ENCODE data around the gene RAD51B. TPM values are rescaled to one million over a fixed set of nuclear protein-coding genes. Genes with fewer than 3 reads are reported as not detected.
A peak's percentile ranks its signal among the peaks of the same experiment; 100 is the strongest.

Gene RAD51B
- total and polyA plus RNA-seq, 9 of the 15 experiments (the other 6 are each of a cell fraction or from before 2014, with no cell fraction given), result 8.5 to 17.3 (median 11.3) TPM

GRCh38 chr14:68399971-68400370 lies 580.4 kb downstream of the RAD51B start:
- POLR2A ChIA-PET, result interaction anchor here (0.6 to 1.3 kb wide), 4 partner anchors 9 to 394 kb away, joined by 3 read pairs; no protein-coding TSS in a partner anchor
- Histone ChIP-seq H3K79me2 (ENCODE audit: control insufficient read depth, insufficient read depth, low read length) (no peaks in the 10 kb centered on the region), H3K27ac (ENCODE audit: extremely low read depth, low read depth, low read length) (no peak overlapping the region), H4K20me1 (replicated peaks; ENCODE audit: control insufficient read depth, insufficient read depth, low read length) (no peaks in the 10 kb centered on the region), H3K9ac (ENCODE audit: insufficient read depth in 1 of 2, low read depth in 2 of 2, low read length in 2 of 2) (no peak overlapping the region), H3K36me3 (ENCODE audit: control insufficient read depth, insufficient read depth, low read length) (no peaks in the 10 kb centered on the region), H2AFZ (ENCODE audit: low read depth, low read length) (no peak overlapping the region), H3K9me1 (ENCODE audit: control insufficient read depth, insufficient read depth, low read length) (no peaks in the 10 kb centered on the region), H3K9me3 (replicated peaks; ENCODE audit: control insufficient read depth, insufficient read depth, low read depth, low read length) (no peaks in the 10 kb centered on the region), H3K4me1 (replicated peaks in 1 of 2; ENCODE audit: control insufficient read depth in 2 of 2, insufficient read depth in 2 of 2, low read length in 2 of 2) (peaks cover 0 to 14% of the 10 kb centered on the region in 2 experiments; a peak in 4 of 5 replicates), H3K4me3 (no peak overlapping the region), H3K4me2 (ENCODE audit: insufficient read depth, low read length) (no peak overlapping the region), H3K27me3 (ENCODE audit: control insufficient read depth in 2 of 2, insufficient read depth in 2 of 2, low read length in 2 of 2) (no peaks in the 10 kb centered on the region)
- DNase-seq (ENCODE audit: extremely low read depth in 1 of 4, low spot score in 3 of 4) (no peak), ATAC-seq (no peak), FAIRE-seq (no peak)
- CTCF ChIA-PET (ENCODE audit: low intra/inter-chr PET ratio), result no interaction called here
- in situ Hi-C loops (cut with MboI), result no loop called here
- intact Hi-C loops (cut with micrococcal nuclease), result loop anchor here (10.0 kb wide), 1 partner anchor 105 kb away; no protein-coding TSS in a partner anchor
- BruUV-seq (replicated peaks), result no TSS peak
- WGBS (ENCODE audit: insufficient coverage, low coverage, missing lambda C conversion rate), result 14% methylated on average over 2 of the region's 2 CpGs
- no peak for TF ChIP-seq KLF10 (CRISPR knock-in tag; IDR thresholded peaks at IDR 0.05)
- TF ChIP-seq SMAD4 (CRISPR knock-in tag; conservative IDR thresholded peaks at IDR 0.05), result 0 out of 2 replicates have a peak, but pooled peaks have one; percentile 13

GRCh38 chr14:68401317-68401716 lies 581.7 kb downstream of the RAD51B start:
- Histone ChIP-seq H3K4me1 (replicated peaks in 1 of 2; ENCODE audit: control insufficient read depth in 2 of 2, insufficient read depth in 2 of 2, low read length in 2 of 2) (peaks cover 0 to 17% of the 10 kb centered on the region in 2 experiments; a peak in 4 of 5 replicates), H3K27me3 (ENCODE audit: control insufficient read depth in 2 of 2, insufficient read depth in 2 of 2, low read length in 2 of 2) (no peaks in the 10 kb centered on the region), H3K4me2 (ENCODE audit: insufficient read depth, low read length) (no peak overlapping the region), H3K27ac (ENCODE audit: extremely low read depth, low read depth, low read length) (no peak overlapping the region), H3K36me3 (ENCODE audit: control insufficient read depth, insufficient read depth, low read length) (no peaks in the 10 kb centered on the region), H3K79me2 (ENCODE audit: control insufficient read depth, insufficient read depth, low read length) (no peaks in the 10 kb centered on the region), H4K20me1 (replicated peaks; ENCODE audit: control insufficient read depth, insufficient read depth, low read length) (no peaks in the 10 kb centered on the region), H3K9ac (ENCODE audit: insufficient read depth in 1 of 2, low read depth in 2 of 2, low read length in 2 of 2) (no peak overlapping the region), H3K9me3 (replicated peaks; ENCODE audit: control insufficient read depth, insufficient read depth, low read depth, low read length) (no peaks in the 10 kb centered on the region), H3K4me3 (no peak overlapping the region), H2AFZ (ENCODE audit: low read depth, low read length) (no peak overlapping the region), H3K9me1 (ENCODE audit: control insufficient read depth, insufficient read depth, low read length) (no peaks in the 10 kb centered on the region)
- no TSS peak for BruUV-seq (replicated peaks)
- 27% methylated on average over 2 of the region's 3 CpGs for WGBS (ENCODE audit: insufficient coverage, low coverage, missing lambda C conversion rate)
- intact Hi-C loops (cut with micrococcal nuclease) (loop anchor here (10.0 kb wide), 1 partner anchor 107 kb away; no protein-coding TSS in a partner anchor), in situ Hi-C loops (cut with MboI) (no loop called here)
- ChIA-PET POLR2A (interaction anchor here (1.3 kb wide), 1 partner anchor 10 kb away, joined by 3 read pairs; no protein-coding TSS in a partner anchor), CTCF (ENCODE audit: low intra/inter-chr PET ratio) (no interaction called here)
- FAIRE-seq, result no peak
- peak; percentile 65 for ATAC-seq
- no peak for DNase-seq (ENCODE audit: extremely low read depth in 1 of 4, low spot score in 3 of 4)
- TF ChIP-seq BRF2 (IDR thresholded peaks at IDR 0.05; ENCODE audit: borderline replicate concordance, insufficient read depth, insufficient read length) (no peak), CHCHD3 (CRISPR knock-in tag; IDR thresholded peaks at IDR 0.05) (no peak), SRF (CRISPR knock-in tag; IDR thresholded peaks at IDR 0.05) (no peak), ZNF740 (CRISPR knock-in tag; IDR thresholded peaks at IDR 0.05) (no peak), ZNF740 (tag; IDR thresholded peaks at IDR 0.05) (no peak), ZFP91 (CRISPR knock-in tag; IDR thresholded peaks at IDR 0.05) (no peak), PATZ1 (CRISPR knock-in tag; IDR thresholded peaks at IDR 0.05; ENCODE audit: borderline replicate concordance) (no peak)

Measured in K562 (cell line).